Endothelial cell (in vitro differentiated cells): ENCODE measurements around the gene TANGO2. TPM values are rescaled to one million over a fixed set of nuclear protein-coding genes. Genes with fewer than 3 reads are reported as not detected.

Experiments used
- DNase-seq: peaks from one replicate; pipeline ENCODE4 v3.0.0; 2021; ENCODE audit warnings: low spot score
- H3K27ac Mint-ChIP-seq: one replicate; pipeline ENCODE4 v1.8.0; 2021; ENCODE audit warnings: mixed read lengths, inconsistent platforms; ENCODE audit not compliant: unreplicated experiment
- H3K27me3 Mint-ChIP-seq: one replicate; pipeline ENCODE4 v1.8.0; 2021; ENCODE audit warnings: mild to moderate bottlenecking, moderate library complexity, mixed read lengths, inconsistent platforms; ENCODE audit not compliant: unreplicated experiment
- H3K36me3 Mint-ChIP-seq: one replicate; pipeline ENCODE4 v1.8.0; 2021; ENCODE audit warnings: mild to moderate bottlenecking, low read depth, mixed read lengths, inconsistent platforms; ENCODE audit not compliant: unreplicated experiment
- H3K4me1 Mint-ChIP-seq: one replicate; pipeline ENCODE4 v1.8.0; 2021; ENCODE audit warnings: mild to moderate bottlenecking, mixed read lengths, inconsistent platforms; ENCODE audit not compliant: unreplicated experiment
- H3K4me3 Mint-ChIP-seq: one replicate; pipeline ENCODE4 v1.8.0; 2021; ENCODE audit warnings: mild to moderate bottlenecking, mixed read lengths, inconsistent platforms; ENCODE audit not compliant: unreplicated experiment
- H3K9me3 Mint-ChIP-seq: one replicate; pipeline ENCODE4 v1.8.0; 2021; ENCODE audit warnings: mixed read lengths, inconsistent platforms; ENCODE audit not compliant: unreplicated experiment
- CTCF ChIP-seq: fragments of 200-600 bp; sonication (generic); IDR thresholded peaks from one replicate; pipeline ENCODE4 v1.5.0; 2021; ENCODE audit warnings: antibody characterized with exemption; ENCODE audit not compliant: unreplicated experiment
- total RNA-seq: library from RNA; stranded (reverse); fragmentation: NEBNext Ultra II Directional; extraction: Animal tissue kit (Norgen Biotek cat#: 25700); gene quantifications from one replicate; pipeline ENCODE4 v1.2.1, GENCODE V29; 2021; ENCODE audit not compliant: unreplicated experiment

Gene TANGO2
- total RNA-seq, 1 donor from 2014 or later = 15.3 TPM

GRCh38 chr22:20069331-20070042 is 48.6 kb downstream of the TANGO2 start:
- Mint-ChIP-seq H3K4me3 (no peak overlapping the region), H3K27me3 (peaks cover 4% of the 10 kb centered on the region), H3K4me1 (peaks cover 4% of the 10 kb centered on the region), H3K27ac (no peak overlapping the region), H3K36me3 (no peaks in the 10 kb centered on the region), H3K9me3 (no peaks in the 10 kb centered on the region)
- DNase-seq = no peak
- TF ChIP-seq CTCF = no peak

- no peaks in the 10 kb centered on the region for H3K36me3 Mint-ChIP-seq
- peaks cover 4% of the 10 kb centered on the region for H3K4me1 Mint-ChIP-seq
- DNase-seq = no peak
- TF ChIP-seq CTCF = no peak
- no peak overlapping the region for H3K4me3 Mint-ChIP-seq
- H3K27me3 Mint-ChIP-seq = peaks cover 4% of the 10 kb centered on the region
- no peak overlapping the region for H3K27ac Mint-ChIP-seq
- no peaks in the 10 kb centered on the region for H3K9me3 Mint-ChIP-seq
These were observed 50.6 kb downstream of the TANGO2 start for GRCh38 chr22:20071524-20071972.

GRCh38 chr22:20076627-20077172 is 55.8 kb downstream of the TANGO2 start:
- Mint-ChIP-seq H3K27me3 (peaks cover 5% of the 10 kb centered on the region), H3K4me1 (peaks cover 4% of the 10 kb centered on the region), H3K27ac (no peak overlapping the region), H3K4me3 (no peak overlapping the region), H3K9me3 (no peaks in the 10 kb centered on the region), H3K36me3 (peaks cover 4% of the 10 kb centered on the region)
- no peak for TF ChIP-seq CTCF
- no peak for DNase-seq

GRCh38 chr22:20079745-20080444 is 59.0 kb downstream of the TANGO2 start, which contains the start of gene DGCR8:
Gene DGCR8 (plus strand): TSS chr22:20080241. CDS start chr22:20085964, 5,723 bp downstream.
- H3K4me3 Mint-ChIP-seq = peak within 1 kb of the TSS; percentile 90

More at GRCh38 chr22:20079745-20080444, 59.0 kb downstream of the TANGO2 start, which contains the start of gene DGCR8:
- DNase-seq = peak; percentile 91
- no peak for TF ChIP-seq CTCF
- peak within 1 kb of the TSS; percentile 92 for H3K27ac Mint-ChIP-seq
- peaks cover 12% of the 10 kb centered on the region for H3K27me3 Mint-ChIP-seq
- H3K4me1 Mint-ChIP-seq = peaks cover 29% of the 10 kb centered on the region
- peaks cover 14% of the 10 kb centered on the region for H3K36me3 Mint-ChIP-seq
- H3K9me3 Mint-ChIP-seq = no peaks in the 10 kb centered on the region
